NB4 (cell line): Measurements from ENCODE around the gene OR1I1.

Experiments used
- DNase-seq: peaks from one replicate; pipeline ENCODE4 v3.0.0; 2010; ENCODE audit warnings: low read depth
- H3K4me3 ChIP-seq: one replicate; pipeline ENCODE4 v1.5.1; 2011; ENCODE audit warnings: mild to moderate bottlenecking, low read depth, low read length, moderate library complexity
- CTCF ChIP-seq: IDR thresholded peaks from one replicate; pipeline ENCODE4 v1.5.1; 2012; ENCODE audit warnings: low read depth, low read length
- MAX ChIP-seq: IDR thresholded peaks from 2 replicates; pipeline ENCODE4 v1.6.1; 2011; ENCODE audit warnings: low read depth, low read length
- MYC ChIP-seq: IDR thresholded peaks from 2 replicates; pipeline ENCODE4 v1.6.1; 2011; ENCODE audit warnings: low read depth, low read length
- POLR2A ChIP-seq: IDR thresholded peaks from 2 replicates; pipeline ENCODE4 v1.6.1; 2011; ENCODE audit warnings: mild to moderate bottlenecking; ENCODE audit not compliant: insufficient read length; ENCODE audit errors: extremely low read depth

OR1I1 gene

GRCh38 chr19:15118248-15118647 is 36.2 kb downstream of the OR1I1 start:
- no peak overlapping the region for H3K4me3 ChIP-seq
- DNase-seq = no peak
- TF ChIP-seq MAX = no peak
- TF ChIP-seq MYC = no peak
- no peak for TF ChIP-seq POLR2A
- TF ChIP-seq CTCF = no peak

- no peak for TF ChIP-seq MYC
- TF ChIP-seq POLR2A = no peak
- no peak for TF ChIP-seq CTCF
- no peak for TF ChIP-seq MAX
- DNase-seq = no peak
Measured at GRCh38 chr19:15118789-15119494, 36.9 kb downstream of the OR1I1 start.

GRCh38 chr19:15120135-15121026 is 38.4 kb downstream of the OR1I1 start:
- no peak for DNase-seq
- no peak for TF ChIP-seq MAX
- no peak for TF ChIP-seq MYC
- no peak for TF ChIP-seq CTCF
- no peak for TF ChIP-seq POLR2A
- H3K4me3 ChIP-seq = no peak overlapping the region

More at GRCh38 chr19:15118789-15119494, 36.9 kb downstream of the OR1I1 start:
- no peak overlapping the region for H3K4me3 ChIP-seq

- no peak for TF ChIP-seq MAX
- no peak for TF ChIP-seq POLR2A
- no peak for TF ChIP-seq CTCF
- TF ChIP-seq MYC = no peak
- no peak for DNase-seq
- H3K4me3 ChIP-seq = no peak overlapping the region
Measured at GRCh38 chr19:15122331-15123030, 40.5 kb downstream of the OR1I1 start.

GRCh38 chr19:15123031-15123890 is 41.2 kb downstream of the OR1I1 start:
- H3K4me3 ChIP-seq = no peak overlapping the region
- TF ChIP-seq MYC = no peak
- TF ChIP-seq CTCF = no peak
- no peak for TF ChIP-seq MAX
- TF ChIP-seq POLR2A = no peak
- no peak for DNase-seq
